ENCODE measurements around the gene PUM1.

PUM1 gene

GRCh38 chr1:31029026-31029425 lies 36.5 kb downstream of the PUM1 start:
- DNase-seq (ENCODE audit: low read depth), result no peak

GRCh38 chr1:31027693-31028526 lies 37.6 kb downstream of the PUM1 start:
- DNase-seq (ENCODE audit: low read depth), result no peak

- DNase-seq (ENCODE audit: low read depth), result no peak
These were observed 43.3 kb downstream of the PUM1 start for GRCh38 chr1:31022259-31022658.

- DNase-seq (ENCODE audit: low read depth), result no peak
These were observed 45.3 kb downstream of the PUM1 start for GRCh38 chr1:31020007-31020790.

GRCh38 chr1:31019401-31019800 lies 46.1 kb downstream of the PUM1 start:
- no peak for DNase-seq (ENCODE audit: low read depth)

GRCh38 chr1:31016868-31017267 lies 48.6 kb downstream of the PUM1 start:
- DNase-seq (ENCODE audit: low read depth), result no peak

- no peak for DNase-seq (ENCODE audit: low read depth)
These were observed 52.2 kb downstream of the PUM1 start for GRCh38 chr1:31013187-31013864.

- no peak for DNase-seq (ENCODE audit: low read depth)
These were observed 53.1 kb downstream of the PUM1 start for GRCh38 chr1:31012210-31012924.

- no peak for DNase-seq (ENCODE audit: low read depth)
These were observed 53.8 kb downstream of the PUM1 start for GRCh38 chr1:31011719-31012118.

GRCh38 chr1:31010086-31010989 lies 55.2 kb downstream of the PUM1 start:
- no peak for DNase-seq (ENCODE audit: low read depth)

- DNase-seq (ENCODE audit: low read depth), result no peak
These were observed 58.0 kb downstream of the PUM1 start for GRCh38 chr1:31007462-31007991.

- no peak for DNase-seq (ENCODE audit: low read depth)
These were observed 58.8 kb downstream of the PUM1 start for GRCh38 chr1:31006747-31007146.

- DNase-seq (ENCODE audit: low read depth), result no peak
These were observed 59.8 kb downstream of the PUM1 start for GRCh38 chr1:31005617-31006166.

- DNase-seq (ENCODE audit: low read depth), result no peak
These were observed 60.3 kb downstream of the PUM1 start for GRCh38 chr1:31005198-31005597.

GRCh38 chr1:31004231-31004621 lies 61.3 kb downstream of the PUM1 start:
- DNase-seq (ENCODE audit: low read depth), result no peak

GRCh38 chr1:31003613-31004230 lies 61.8 kb downstream of the PUM1 start:
- no peak for DNase-seq (ENCODE audit: low read depth)

GRCh38 chr1:31000301-31000700 lies 65.2 kb downstream of the PUM1 start:
- no peak for DNase-seq (ENCODE audit: low read depth)

GRCh38 chr1:30998887-30999286 lies 66.6 kb downstream of the PUM1 start:
- no peak for DNase-seq (ENCODE audit: low read depth)

GRCh38 chr1:30998171-30998570 lies 67.3 kb downstream of the PUM1 start:
- DNase-seq (ENCODE audit: low read depth), result no peak

- no peak for DNase-seq (ENCODE audit: low read depth)
These were observed 68.0 kb downstream of the PUM1 start for GRCh38 chr1:30997463-30998057.
